Endothelial cell of umbilical vein (primary cell): ENCODE measurements around the gene TPST1. TPM values are rescaled to one million over a fixed set of nuclear protein-coding genes. Genes with fewer than 3 reads are reported as not detected.

Experiments used
- BruUV-seq: library from RNA; stranded (reverse); fragments of 400-500 nt; replicated peaks from 2 replicates; lab custom pipeline; 2021; lab: Mats Ljungman, UMichigan
- CTCF ChIA-PET: fragments of 300-600, 350-600 bp; sonication (Branson Sonifier 250); formaldehyde crosslinking; loops from one replicate; lab custom pipeline; 2021; ENCODE audit warnings: antibody characterized with exemption, inconsistent platforms; lab: Charles Lee
- POLR2A ChIA-PET: fragments of 300-600, 350-600 bp; sonication (Branson Sonifier 250); formaldehyde crosslinking; loops from one replicate; lab custom pipeline; 2021; ENCODE audit warnings: antibody characterized with exemption, inconsistent platforms; lab: Charles Lee
- DNase-seq: peaks from one replicate; pipeline ENCODE4 v3.0.0-alpha.2; 2011; ENCODE audit warnings: low read depth, low spot score
- FAIRE-seq: peaks from 2 replicates; lab custom pipeline; 2011; peaks lifted over from hg19 to GRCh38; lab: Jason Lieb, UNC
- H2AFZ ChIP-seq: 2 replicates; pipeline ENCODE4 v1.6.0; 2012; ENCODE audit warnings: low read depth, low read length, control low read depth, inconsistent platforms
- H3K27ac ChIP-seq: 2 replicates; pipeline ENCODE4 v1.5.1; 2011; ENCODE audit warnings: low read depth, mild to moderate bottlenecking, control low read depth, low read length, moderate library complexity; ENCODE audit not compliant: insufficient read depth
- H3K27me3 ChIP-seq, 2 experiments: 2 replicates each; pipeline versions ENCODE4 v1.6.0 to v1.6.1; 2011; ENCODE audit warnings: low read length in 2 of 2, mixed read lengths in 1 of 2; ENCODE audit not compliant: control insufficient read depth in 2 of 2, insufficient read depth in 2 of 2
- H3K36me3 ChIP-seq, 2 experiments: 2 replicates in 1 of 2; 3 replicates in 1 of 2; pipeline ENCODE4 v1.5.1; 2011; ENCODE audit warnings: low read length in 2 of 2, mild to moderate bottlenecking in 1 of 2, moderate library complexity in 1 of 2; ENCODE audit not compliant: control insufficient read depth in 2 of 2, insufficient read depth in 2 of 2; ENCODE audit errors: extremely low read depth in 1 of 2
- H3K4me1 ChIP-seq: 3 replicates; pipeline ENCODE4 v1.5.1; 2011; ENCODE audit warnings: mild to moderate bottlenecking, low read length; ENCODE audit not compliant: control insufficient read depth, insufficient read depth; ENCODE audit errors: extremely low read depth
- H3K4me2 ChIP-seq: 2 replicates; pipeline ENCODE4 v1.6.1; 2011; ENCODE audit warnings: low read length, control low read depth, mixed read lengths; ENCODE audit not compliant: insufficient read depth
- H3K4me3 ChIP-seq, 3 experiments: fragments of 200-600 bp in 1 of 3; sonication (generic), shearing (Covaris generic) in 1 of 3; replicated peaks in 1 of 3; 2 replicates each; pipeline ENCODE4 v1.5.1; 2011 to 2016; ENCODE audit warnings: control low read depth in 3 of 3, low read length in 3 of 3, mild to moderate bottlenecking in 2 of 3, inconsistent platforms in 1 of 3, low read depth in 1 of 3, moderate library complexity in 1 of 3; ENCODE audit not compliant: insufficient read depth in 1 of 3
- H3K79me2 ChIP-seq: 2 replicates; pipeline ENCODE4 v1.6.0; 2012; ENCODE audit warnings: low read length, inconsistent platforms; ENCODE audit not compliant: control insufficient read depth, insufficient read depth
- H3K9ac ChIP-seq: replicated peaks from 2 replicates; pipeline ENCODE3; 2011; ENCODE audit warnings: low read length, control low read depth; ENCODE audit not compliant: insufficient read depth; ENCODE audit errors: extremely low read depth
- H3K9me1 ChIP-seq: replicated peaks from 3 replicates; pipeline ENCODE4 v1.6.0; 2011; ENCODE audit warnings: mild to moderate bottlenecking, low read length; ENCODE audit not compliant: control insufficient read depth, insufficient read depth; ENCODE audit errors: extremely low read depth
- H3K9me3 ChIP-seq: replicated peaks from 2 replicates; pipeline ENCODE4 v1.5.1; 2012; ENCODE audit warnings: low read length, inconsistent platforms; ENCODE audit not compliant: control insufficient read depth, insufficient read depth
- H4K20me1 ChIP-seq: replicated peaks from 2 replicates; pipeline ENCODE3; 2011; ENCODE audit warnings: mild to moderate bottlenecking, low read length; ENCODE audit not compliant: control insufficient read depth, insufficient read depth; ENCODE audit errors: extremely low read depth
- CTCF ChIP-seq, 2 donors: IDR thresholded peaks; 1 replicate in 1 of 2; 2 replicates in 1 of 2; pipeline ENCODE4 v1.5.1; 2011; ENCODE audit warnings: low read length in 2 of 2, mild to moderate bottlenecking in 2 of 2, moderate library complexity in 2 of 2, control low read depth in 1 of 2, inconsistent platforms in 1 of 2, low read depth in 1 of 2; ENCODE audit not compliant: insufficient read depth in 1 of 2; ENCODE audit errors: extremely low read depth in 1 of 2
- EZH2 ChIP-seq: IDR thresholded peaks from 2 replicates; pipeline ENCODE4 v1.6.1; 2012; ENCODE audit warnings: borderline replicate concordance, low read depth, mild to moderate bottlenecking, moderate library complexity, low read length, inconsistent platforms; ENCODE audit not compliant: severe bottlenecking
- JUN ChIP-seq: IDR thresholded peaks from 2 replicates; pipeline ENCODE4 v1.6.1; 2011; ENCODE audit warnings: borderline replicate concordance, low read depth; ENCODE audit not compliant: insufficient read length, insufficient read depth
- MAX ChIP-seq: IDR thresholded peaks from 2 replicates; pipeline ENCODE4 v1.6.1; 2011; ENCODE audit not compliant: insufficient read depth, insufficient read length
- MYC ChIP-seq: IDR thresholded peaks from one replicate; pipeline ENCODE4 v1.6.1; 2011; ENCODE audit warnings: mild to moderate bottlenecking, low read depth, low read length
- POLR2AphosphoS5 ChIP-seq: IDR thresholded peaks from 2 replicates; pipeline ENCODE4 v1.6.1; 2012; ENCODE audit warnings: low read depth, mild to moderate bottlenecking, control low read depth, low read length, moderate library complexity; ENCODE audit not compliant: insufficient read depth
- dilution Hi-C: fragments of 300-500 bp; cut with MboI; formaldehyde crosslinking; loops from one replicate; pipeline ENCODE4 v1.15.0; 2019; ENCODE audit warnings: low sequenced_read_pairs; ENCODE audit not compliant: extremely low pct_ligation_motif_present
- intact Hi-C: fragments of 100-400 bp; cut with micrococcal nuclease; formaldehyde crosslinking; loops from one replicate; pipeline ENCODE4 v1.10.0; 2022
- polyA plus RNA-seq, 4 experiments: library from polyadenylated mRNA; depleted of rRNA in 3 of 4; stranded (reverse) in 3 of 4; unstranded in 1 of 4; fragments of >200 nt; gene quantifications; 2 replicates each; pipeline versions ENCODE4 v1.2.1 to v1.2.3, GENCODE V29; 2011 to 2012; ENCODE audit warnings: missing spikeins in 1 of 4
- total RNA-seq: library from RNA; stranded (reverse); gene quantifications from 2 replicates; pipeline ENCODE4 v1.2.3, GENCODE V29; 2021

The TPST1 gene
- total and polyA plus RNA-seq, 2 donors (not counting 3 experiments of a cell fraction or from before 2014, with no cell fraction given), result 18.7 to 21.0 TPM

- no peaks in the 10 kb centered on the region for H3K9me3 ChIP-seq
- FAIRE-seq, result no peak
- no peaks in the 10 kb centered on the region for H3K36me3 ChIP-seq
Measured at GRCh38 chr7:66182920-66183319, 22.2 kb upstream of the TPST1 start.

More at GRCh38 chr7:66182920-66183319, 22.2 kb upstream of the TPST1 start:
- Histone ChIP-seq H3K4me2 (no peak overlapping the region), H3K79me2 (no peaks in the 10 kb centered on the region), H3K9ac (no peak overlapping the region), H2AFZ (no peak overlapping the region), H4K20me1 (no peaks in the 10 kb centered on the region), H3K27ac (no peak overlapping the region), H3K27me3 (no peaks in the 10 kb centered on the region), H3K9me1 (no peaks in the 10 kb centered on the region), H3K4me1 (no peaks in the 10 kb centered on the region), H3K4me3 (no peak overlapping the region)
- no TSS peak for BruUV-seq
- POLR2A ChIA-PET, result no interaction called here
- intact Hi-C loops, result no loop called here
- DNase-seq, result no peak
- CTCF ChIA-PET, result interaction anchor here (1.5 kb wide), 1 partner anchor 36 kb away, joined by 3 read pairs; no protein-coding TSS in a partner anchor
- dilution Hi-C loops, result no loop called here
- TF ChIP-seq POLR2AphosphoS5, result no peak
- no peak for TF ChIP-seq MYC
- no peak for TF ChIP-seq MAX
- no peak for TF ChIP-seq CTCF (IDR thresholded peaks at IDR 0.05; ENCODE audit: extremely low read depth in 1 of 2, insufficient read depth in 1 of 2, low read depth in 1 of 2, low read length in 2 of 2)
- TF ChIP-seq JUN, result no peak
- no peak for TF ChIP-seq EZH2
